ENCODE results near the gene SYNJ2.

SYNJ2 gene

GRCh38 chr6:158003910-158004700 is 22.4 kb downstream of the SYNJ2 start:
- TF ChIP-seq ZNF274 (IDR thresholded peaks at IDR 0.05; ENCODE audit: low read depth, low read length): no peak
- H3K4me3 ChIP-seq (ENCODE audit: low read length): no peak overlapping the region

GRCh38 chr6:158004701-158005095 is 23.0 kb downstream of the SYNJ2 start:
- no peak for TF ChIP-seq ZNF274 (IDR thresholded peaks at IDR 0.05; ENCODE audit: low read depth, low read length)
- H3K4me3 ChIP-seq (ENCODE audit: low read length): no peak overlapping the region

- TF ChIP-seq ZNF274 (IDR thresholded peaks at IDR 0.05; ENCODE audit: low read depth, low read length): no peak
- H3K4me3 ChIP-seq (ENCODE audit: low read length): no peak overlapping the region
Measured at GRCh38 chr6:158005626-158006180, 24.0 kb downstream of the SYNJ2 start.

- TF ChIP-seq ZNF274 (IDR thresholded peaks at IDR 0.05; ENCODE audit: low read depth, low read length): no peak
- H3K4me3 ChIP-seq (ENCODE audit: low read length): no peak overlapping the region
Measured at GRCh38 chr6:158006331-158006730, 24.7 kb downstream of the SYNJ2 start.

- no peak for TF ChIP-seq ZNF274 (IDR thresholded peaks at IDR 0.05; ENCODE audit: low read depth, low read length)
Measured at GRCh38 chr6:158006821-158007570, 25.3 kb downstream of the SYNJ2 start.

GRCh38 chr6:158008864-158009113 is 27.1 kb downstream of the SYNJ2 start:
- no peak for TF ChIP-seq ZNF274 (IDR thresholded peaks at IDR 0.05; ENCODE audit: low read depth, low read length)
- H3K4me3 ChIP-seq (ENCODE audit: low read length): no peak overlapping the region

More at GRCh38 chr6:158006821-158007570, 25.3 kb downstream of the SYNJ2 start:
- no peak overlapping the region for H3K4me3 ChIP-seq (ENCODE audit: low read length)

- no peak overlapping the region; the same call in 1 of the 2 replicates for H3K4me3 ChIP-seq (ENCODE audit: low read length)
- no peak for TF ChIP-seq ZNF274 (IDR thresholded peaks at IDR 0.05; ENCODE audit: low read depth, low read length)
Measured at GRCh38 chr6:158009114-158009891, 27.6 kb downstream of the SYNJ2 start.

- no peak for TF ChIP-seq ZNF274 (IDR thresholded peaks at IDR 0.05; ENCODE audit: low read depth, low read length)
- H3K4me3 ChIP-seq (ENCODE audit: low read length): no peak overlapping the region; the same call in 1 of the 2 replicates
Measured at GRCh38 chr6:158009935-158010585, 28.4 kb downstream of the SYNJ2 start.

- no peak overlapping the region for H3K4me3 ChIP-seq (ENCODE audit: low read length)
- no peak for TF ChIP-seq ZNF274 (IDR thresholded peaks at IDR 0.05; ENCODE audit: low read depth, low read length)
Measured at GRCh38 chr6:158010591-158011477, 29.2 kb downstream of the SYNJ2 start.

- TF ChIP-seq ZNF274 (IDR thresholded peaks at IDR 0.05; ENCODE audit: low read depth, low read length): no peak
- no peak overlapping the region for H3K4me3 ChIP-seq (ENCODE audit: low read length)
Measured at GRCh38 chr6:158011478-158011920, 29.8 kb downstream of the SYNJ2 start.

GRCh38 chr6:158011980-158012566 is 30.4 kb downstream of the SYNJ2 start:
- TF ChIP-seq ZNF274 (IDR thresholded peaks at IDR 0.05; ENCODE audit: low read depth, low read length): no peak
- no peak overlapping the region for H3K4me3 ChIP-seq (ENCODE audit: low read length)

GRCh38 chr6:158013904-158014504 is 32.3 kb downstream of the SYNJ2 start:
- no peak for TF ChIP-seq ZNF274 (IDR thresholded peaks at IDR 0.05; ENCODE audit: low read depth, low read length)
- no peak overlapping the region for H3K4me3 ChIP-seq (ENCODE audit: low read length)
